ENCODE results near the gene ZNF750.

Gene ZNF750

GRCh38 chr17:82812058-82812457, 27.8 kb downstream of the ZNF750 start:
- TF ChIP-seq CTCF (IDR thresholded peaks at IDR 0.05; ENCODE audit: insufficient read depth, low read depth, low read length, missing control alignments): no peak
- DNase-seq (ENCODE audit: low read depth): no peak
- no peak overlapping the region for H3K4me3 ChIP-seq (ENCODE audit: low read length)

GRCh38 chr17:82810644-82811430, 29.0 kb downstream of the ZNF750 start:
- DNase-seq (ENCODE audit: low read depth): no peak
- no peak overlapping the region for H3K4me3 ChIP-seq (ENCODE audit: low read length)
- TF ChIP-seq CTCF (IDR thresholded peaks at IDR 0.05; ENCODE audit: insufficient read depth, low read depth, low read length, missing control alignments): no peak

- H3K4me3 ChIP-seq (ENCODE audit: low read length): no peak overlapping the region
- no peak for TF ChIP-seq CTCF (IDR thresholded peaks at IDR 0.05; ENCODE audit: insufficient read depth, low read depth, low read length, missing control alignments)
- no peak for DNase-seq (ENCODE audit: low read depth)
Measured at GRCh38 chr17:82808921-82809905, 30.6 kb downstream of the ZNF750 start.

GRCh38 chr17:82808006-82808405, 31.8 kb downstream of the ZNF750 start:
- no peak for TF ChIP-seq CTCF (IDR thresholded peaks at IDR 0.05; ENCODE audit: insufficient read depth, low read depth, low read length, missing control alignments)
- H3K4me3 ChIP-seq (ENCODE audit: low read length): no peak overlapping the region
- DNase-seq (ENCODE audit: low read depth): no peak

- no peak for TF ChIP-seq CTCF (IDR thresholded peaks at IDR 0.05; ENCODE audit: insufficient read depth, low read depth, low read length, missing control alignments)
- no peak overlapping the region for H3K4me3 ChIP-seq (ENCODE audit: low read length)
- DNase-seq (ENCODE audit: low read depth): no peak
Measured at GRCh38 chr17:82807562-82807961, 32.3 kb downstream of the ZNF750 start.

- no peak for DNase-seq (ENCODE audit: low read depth)
- H3K4me3 ChIP-seq (ENCODE audit: low read length): no peak overlapping the region
- no peak for TF ChIP-seq CTCF (IDR thresholded peaks at IDR 0.05; ENCODE audit: insufficient read depth, low read depth, low read length, missing control alignments)
Measured at GRCh38 chr17:82807101-82807500, 32.7 kb downstream of the ZNF750 start.
